IPS DF 4.7 (cell line): Measurements from ENCODE around the gene CAMK2D.

ENCODE experiments used
- DNase-seq: peaks from one replicate; pipeline ENCODE4 v3.0.0-alpha.2; 2013; ENCODE audit warnings: low spot score; ENCODE audit errors: extremely low read depth

CAMK2D gene

DNA sequence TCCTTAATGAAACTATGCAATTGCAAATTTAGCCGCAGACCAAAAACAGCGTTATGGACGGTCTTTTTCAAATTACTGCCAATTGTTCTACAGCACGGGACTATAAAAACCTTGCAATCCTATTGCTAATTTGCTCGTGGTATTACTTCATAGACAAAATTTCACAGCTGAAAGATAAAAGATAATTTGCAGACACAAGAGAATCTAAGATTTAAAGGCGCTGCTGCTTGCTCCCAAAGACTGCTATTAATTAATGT is 1.4 kb upstream of the CAMK2D start:
- DNase-seq = no peak

DNA sequence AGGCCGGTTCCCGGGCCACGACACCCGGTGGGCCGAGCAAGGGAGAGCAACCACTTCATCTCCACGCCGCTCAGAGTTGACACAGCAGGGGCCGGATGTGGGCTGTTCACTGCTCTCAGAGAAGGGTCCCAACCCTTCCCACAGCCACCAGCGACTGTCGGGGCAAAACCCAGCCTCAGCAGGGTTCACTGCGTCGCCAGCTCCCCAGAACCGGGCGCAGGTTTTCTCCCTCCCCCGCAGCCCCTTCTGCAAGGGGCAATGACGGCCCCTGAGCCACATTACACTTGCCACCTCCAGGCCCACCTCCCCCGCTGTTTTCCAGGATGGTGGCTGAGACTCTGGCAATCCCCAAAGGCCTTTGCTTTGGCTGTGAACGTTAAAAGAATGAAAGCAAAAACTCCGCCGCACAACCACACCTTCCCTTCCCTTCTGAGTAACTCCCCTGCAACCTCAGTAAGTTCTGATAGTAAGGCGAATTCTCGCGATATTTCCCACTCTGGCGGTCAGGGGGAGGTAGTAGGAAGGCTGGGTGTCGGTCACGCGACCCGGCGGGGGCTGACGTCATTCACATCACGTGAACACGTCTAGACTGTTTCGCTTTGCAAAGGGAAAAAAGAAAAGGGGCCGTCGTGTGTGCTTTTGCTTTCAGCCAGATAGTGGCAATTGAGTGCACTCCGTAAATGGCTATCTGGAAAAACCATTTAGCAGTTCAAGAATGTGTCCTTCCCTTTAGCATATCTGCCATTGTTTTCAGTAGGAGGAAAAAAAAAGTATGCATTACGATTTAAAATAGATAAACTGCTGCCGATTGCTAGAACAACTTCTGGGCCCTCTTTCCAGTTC is 869 bp upstream of the CAMK2D start:
- peak; percentile 96 for DNase-seq

DNA sequence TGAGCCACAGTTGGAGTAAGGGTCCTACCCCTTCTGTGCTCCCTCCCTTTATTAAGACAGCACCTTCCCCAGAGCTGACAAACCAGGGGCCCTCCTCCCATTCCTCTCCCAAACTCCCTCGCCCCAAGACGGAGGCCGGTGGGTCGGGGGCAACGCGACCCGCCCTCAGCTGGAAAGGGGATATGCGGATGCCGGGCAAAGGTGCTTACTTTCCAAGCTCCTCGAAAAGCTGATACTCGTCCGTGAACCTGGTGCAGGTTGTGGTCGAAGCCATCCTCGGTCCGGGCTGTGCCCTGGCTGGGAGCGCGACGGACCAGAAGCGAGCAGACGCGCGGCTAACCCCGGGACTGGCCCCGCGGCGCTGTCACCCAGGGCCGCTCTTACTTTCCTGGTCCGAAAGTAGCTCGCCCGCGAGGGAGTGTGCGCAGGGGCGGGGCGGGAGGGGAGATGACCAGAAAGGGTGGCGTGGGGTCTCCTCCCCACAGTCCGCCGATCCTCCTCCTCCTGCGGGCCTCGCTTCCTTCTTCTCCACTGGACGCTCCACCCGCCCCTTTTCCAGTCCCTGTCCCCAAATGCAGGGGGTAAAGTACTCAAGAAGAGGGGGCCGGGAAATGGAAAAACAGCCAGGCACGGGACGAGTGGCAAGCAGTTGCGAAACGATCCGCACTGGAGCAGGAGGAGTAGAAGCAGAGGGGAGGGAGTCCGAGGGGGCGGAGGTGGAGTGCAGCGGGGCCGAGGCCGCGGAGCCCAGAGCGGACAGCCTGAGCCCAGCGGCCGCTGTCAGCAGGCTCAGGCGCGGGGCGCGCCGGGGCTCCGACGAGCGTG is 531 bp downstream of the CAMK2D start:
- DNase-seq = no peak

GRCh38 chr4:113760094-113760794 is 1.3 kb downstream of the CAMK2D start:
- no peak for DNase-seq

DNA sequence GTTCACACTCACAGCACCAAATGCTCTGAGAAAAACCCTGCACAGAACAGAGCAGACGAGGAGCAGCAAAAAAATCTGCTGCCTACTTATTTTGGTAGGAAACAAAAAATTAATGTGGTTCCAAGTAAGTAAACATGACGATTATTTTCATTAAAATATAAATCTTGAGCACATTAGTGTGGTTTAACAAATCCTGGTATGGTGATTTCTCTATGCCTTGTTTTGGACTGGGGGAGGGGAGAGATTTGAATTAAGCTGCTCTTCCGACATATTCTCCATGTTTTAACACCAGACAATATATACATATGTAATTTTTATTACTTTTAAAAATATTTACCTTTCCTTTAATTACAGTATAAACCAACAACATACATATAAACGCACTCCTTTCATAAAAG is 1.8 kb downstream of the CAMK2D start:
- no peak for DNase-seq

DNA sequence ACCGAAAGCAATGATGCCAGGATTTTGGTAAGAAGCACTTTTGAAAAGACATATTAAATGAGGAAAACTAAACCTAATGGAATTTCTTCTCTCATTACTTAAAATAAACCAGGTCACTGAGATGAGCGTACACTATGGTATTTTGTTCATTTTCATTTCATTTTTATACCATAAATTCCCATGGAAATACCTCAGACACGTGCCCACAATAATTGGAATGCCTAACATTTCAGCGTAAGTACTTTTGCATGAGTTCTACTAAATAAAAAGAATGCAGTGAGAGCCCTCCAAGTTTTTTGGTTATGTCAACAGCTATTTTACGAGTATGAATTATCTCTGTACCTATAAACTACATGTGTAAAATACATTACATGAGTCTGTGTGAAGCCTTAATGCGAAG is 3.2 kb downstream of the CAMK2D start:
- DNase-seq = no peak

DNA sequence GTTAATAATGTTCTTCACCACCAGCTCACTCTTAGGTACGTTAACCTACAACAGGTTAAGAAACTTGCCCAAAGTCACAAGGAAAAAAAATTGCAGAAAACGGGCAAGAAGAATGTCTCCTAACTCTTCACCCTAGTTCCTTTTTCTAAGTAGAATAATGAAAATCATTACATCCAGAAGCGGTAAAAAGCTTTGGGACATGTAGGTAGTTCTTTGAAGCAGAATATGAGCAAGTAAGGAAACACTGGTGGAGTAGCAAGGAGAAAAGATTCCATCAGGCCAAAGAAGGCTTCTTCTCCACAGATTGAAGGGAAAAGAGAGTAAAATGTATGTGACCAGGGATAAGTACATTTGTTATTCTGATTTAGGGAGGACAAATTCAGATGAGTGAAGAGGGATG is 4.1 kb downstream of the CAMK2D start:
- DNase-seq = no peak

DNA sequence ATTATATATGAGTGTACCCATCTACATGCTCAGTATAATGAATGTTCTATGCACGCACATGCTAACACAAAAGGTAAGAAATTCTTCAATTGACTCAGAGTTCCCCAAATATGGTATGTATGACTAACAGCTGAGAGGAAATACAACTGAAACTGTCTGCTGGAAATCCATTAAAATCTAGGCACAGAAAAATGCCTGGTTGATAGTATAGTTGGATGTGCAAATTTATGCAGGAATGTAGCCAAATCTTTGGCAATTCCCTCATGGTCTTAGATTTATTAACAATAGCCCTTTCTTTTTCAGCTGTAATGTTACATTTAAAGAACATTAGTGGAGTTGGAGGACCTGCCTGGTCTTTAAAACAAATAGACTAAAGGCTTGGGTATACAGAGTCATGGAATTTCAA is 5.5 kb downstream of the CAMK2D start:
- no peak for DNase-seq

DNA sequence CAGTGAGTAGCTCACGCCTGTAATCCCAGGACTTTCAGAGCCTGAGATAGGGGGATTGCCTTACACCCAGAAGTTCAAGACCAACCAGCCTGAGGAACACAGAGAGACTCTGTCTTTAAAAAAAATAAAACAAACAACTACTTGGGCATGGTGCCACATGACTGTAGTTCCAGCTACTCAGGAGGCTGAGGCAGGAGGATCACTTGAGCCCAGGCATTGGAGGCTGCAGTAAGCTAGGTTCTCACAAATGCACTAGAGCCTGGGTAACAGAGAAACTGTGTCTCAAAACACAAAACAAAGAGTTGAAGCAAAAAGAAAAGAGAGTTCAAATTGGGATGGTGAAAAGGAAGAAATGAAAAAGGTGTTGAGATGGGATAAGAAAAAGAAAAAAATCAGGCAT is 10.8 kb downstream of the CAMK2D start:
- no peak for DNase-seq

DNA sequence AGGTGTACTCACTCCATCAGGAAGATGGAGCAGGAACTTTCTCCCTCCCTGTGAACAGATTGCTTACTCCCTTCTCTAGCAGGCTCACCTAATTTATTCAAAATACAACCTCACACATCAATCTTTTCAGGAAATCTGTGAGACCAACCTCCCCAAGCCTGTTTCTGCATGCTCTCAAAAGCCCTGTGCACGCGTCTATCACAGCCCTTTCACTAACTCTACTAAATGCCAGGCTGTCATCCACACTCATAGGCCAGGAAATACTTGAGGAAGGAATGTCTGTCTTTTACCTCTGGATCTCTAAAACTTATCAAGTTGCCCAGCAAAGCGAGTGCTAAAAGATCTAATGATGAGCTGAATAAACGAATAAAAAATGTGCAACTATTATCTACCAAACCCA is 11.2 kb downstream of the CAMK2D start:
- no peak for DNase-seq

DNA sequence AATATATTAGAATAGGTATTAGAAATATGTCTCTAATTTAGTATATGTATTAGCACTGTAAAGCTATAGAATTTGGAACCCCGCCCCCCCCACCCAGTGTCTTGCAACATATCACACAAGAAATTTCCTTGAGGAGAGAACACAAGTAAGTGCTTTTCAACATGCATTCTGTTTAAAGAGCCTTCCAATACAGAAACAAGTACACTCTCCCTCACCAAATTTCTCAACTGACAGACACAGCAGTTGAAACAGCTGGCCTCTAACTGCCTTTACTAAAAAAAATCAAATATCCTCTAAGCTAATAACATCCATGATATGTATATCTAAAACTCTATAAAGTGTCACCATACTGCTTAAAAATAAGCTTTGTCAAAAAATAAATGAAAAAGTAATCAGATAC is 12.4 kb downstream of the CAMK2D start:
- DNase-seq = no peak

- no peak for DNase-seq
These were observed 13.6 kb downstream of the CAMK2D start for GRCh38 chr4:113747949-113748348.

GRCh38 chr4:113745711-113746110 is 15.8 kb downstream of the CAMK2D start:
- DNase-seq = no peak

- no peak for DNase-seq
These were observed 16.8 kb downstream of the CAMK2D start for GRCh38 chr4:113744667-113745240.

GRCh38 chr4:113743690-113744089 is 17.8 kb downstream of the CAMK2D start:
- DNase-seq = no peak

GRCh38 chr4:113742643-113743042 is 18.9 kb downstream of the CAMK2D start:
- no peak for DNase-seq

- no peak for DNase-seq
These were observed 19.6 kb downstream of the CAMK2D start for GRCh38 chr4:113741956-113742355.

DNA sequence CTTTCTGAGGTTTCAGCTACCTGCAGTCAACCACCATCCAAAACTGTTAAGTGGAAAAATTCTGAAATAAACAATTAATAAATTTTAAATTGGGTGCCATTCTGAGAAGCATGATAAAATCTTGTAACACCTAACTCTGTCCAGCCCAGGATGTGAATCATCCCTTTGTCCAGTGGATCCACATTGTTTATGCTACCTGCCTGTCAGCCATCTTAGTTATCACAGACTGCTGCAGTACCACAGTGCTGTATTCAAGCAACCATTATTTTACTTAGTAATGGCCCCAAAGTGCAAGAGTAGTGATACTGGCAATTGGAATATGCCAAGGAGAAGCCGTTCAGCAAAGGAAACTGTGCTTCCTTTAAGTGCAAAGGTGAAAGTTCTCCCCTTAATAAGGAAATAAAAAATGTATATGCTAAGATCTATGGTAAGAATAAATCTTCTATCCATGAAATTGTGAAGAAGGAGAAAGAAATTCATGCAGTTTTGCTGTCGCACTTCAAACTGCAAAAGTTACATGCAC is 20.6 kb downstream of the CAMK2D start:
- DNase-seq = no peak

- no peak for DNase-seq
These were observed 22.3 kb downstream of the CAMK2D start for GRCh38 chr4:113739197-113739596.

- DNase-seq = no peak
These were observed 23.3 kb downstream of the CAMK2D start for GRCh38 chr4:113738251-113738650.

DNA sequence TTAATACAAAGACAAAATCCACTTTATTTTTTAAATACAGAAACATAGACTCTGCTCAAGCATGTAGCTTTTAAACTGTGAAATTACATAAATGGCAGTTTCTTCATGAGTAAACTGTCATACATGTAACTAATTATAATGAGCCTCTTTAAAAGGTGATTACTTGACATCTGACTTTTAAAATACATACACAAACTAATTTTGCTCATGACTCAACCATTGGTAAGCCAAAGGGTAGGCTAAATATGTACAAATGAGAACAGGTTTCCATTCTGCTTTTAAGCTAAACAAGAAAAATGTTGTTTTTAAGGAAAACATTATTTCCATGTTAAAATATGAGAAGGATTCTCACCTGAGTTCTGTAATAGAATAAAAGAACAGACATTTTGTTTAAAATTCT is 27.9 kb downstream of the CAMK2D start:
- no peak for DNase-seq
